HG02943 (cell line): ENCODE data around the gene IQSEC1.

Experiments used
- ATAC-seq: cut with Tn5 transposase; IDR thresholded peaks from one replicate; pipeline ENCODE4 v1.9.1; 2021; ENCODE audit warnings: mild to moderate bottlenecking, low read depth, moderate library complexity; ENCODE audit not compliant: unreplicated experiment

Gene IQSEC1

DNA sequence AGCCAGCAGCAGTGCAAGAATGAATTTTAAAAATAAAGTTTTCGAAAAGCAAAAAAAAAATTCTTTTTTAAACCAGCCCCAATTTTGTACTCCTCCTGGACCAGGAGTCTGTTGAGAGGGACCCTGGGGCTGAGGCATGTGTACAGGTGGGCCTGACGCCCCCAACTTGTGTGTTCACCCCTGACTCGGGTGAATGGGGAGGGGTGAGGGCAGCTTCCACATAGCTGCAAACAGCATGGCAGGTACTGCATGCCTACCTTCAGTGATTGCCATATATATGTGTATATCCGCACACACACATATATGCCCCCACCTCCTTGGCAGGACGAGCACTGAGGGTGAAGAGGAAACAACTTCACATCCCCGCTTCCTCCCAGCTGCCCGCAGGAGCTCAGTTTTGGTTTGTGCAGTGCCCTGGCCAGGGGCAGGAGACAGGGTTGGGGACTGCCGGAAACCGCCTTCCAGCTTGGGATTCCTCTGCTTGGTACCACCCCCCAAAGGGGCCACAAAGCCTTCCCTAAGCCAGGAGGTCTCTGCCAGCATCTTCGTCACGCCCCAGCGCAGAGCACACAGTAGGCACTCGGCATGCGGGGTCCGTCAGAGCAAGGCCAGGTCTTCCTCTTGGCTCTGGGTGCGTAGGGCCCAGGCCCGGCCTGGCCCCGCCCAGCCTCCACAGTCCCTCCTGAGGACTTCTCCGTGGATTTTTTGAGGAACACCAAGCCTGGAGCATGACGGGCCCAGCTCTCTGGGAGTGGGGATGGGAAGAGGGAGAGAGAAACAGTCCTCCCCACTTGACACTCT is 170.0 kb downstream of the IQSEC1 start:
- ATAC-seq = no peak

DNA sequence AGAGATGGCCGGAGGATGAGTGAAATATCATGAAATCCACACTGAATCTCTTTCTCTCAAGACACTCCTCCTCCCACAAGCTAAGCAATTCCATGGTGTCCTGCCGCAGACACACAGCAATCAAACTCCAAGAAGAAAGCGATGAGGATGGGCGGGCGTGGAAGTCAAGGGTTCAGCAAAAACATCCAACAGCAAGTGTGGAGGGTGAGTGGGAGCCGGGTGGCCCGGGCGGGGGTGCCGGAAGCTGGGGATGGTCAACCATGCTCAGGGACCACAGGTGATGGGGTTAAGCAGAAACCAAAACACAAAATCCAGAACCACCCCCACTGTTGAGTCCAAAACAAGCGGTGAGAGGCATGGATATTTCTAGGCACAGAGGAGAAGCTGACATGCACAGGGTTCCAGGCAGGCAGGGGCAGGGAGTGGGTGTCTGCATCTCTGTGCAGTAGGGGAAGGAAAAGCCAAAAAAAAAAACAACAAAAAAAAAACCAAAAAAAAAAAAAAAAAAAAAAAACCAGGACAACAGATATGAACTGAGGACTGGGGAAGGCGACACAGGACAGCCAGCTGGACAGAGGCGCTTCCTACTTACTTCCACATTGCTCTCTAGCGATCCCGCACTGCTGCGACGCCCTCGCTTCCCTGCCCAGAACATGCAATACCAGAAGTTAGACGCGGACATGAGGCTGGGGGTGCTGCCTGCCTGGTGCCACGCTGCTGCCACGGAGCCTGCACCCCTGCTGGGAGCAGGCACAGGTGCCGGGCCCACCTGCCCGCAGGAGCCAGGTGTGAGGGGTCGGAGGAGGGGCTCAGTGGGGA is 170.8 kb downstream of the IQSEC1 start:
- ATAC-seq = no peak

DNA sequence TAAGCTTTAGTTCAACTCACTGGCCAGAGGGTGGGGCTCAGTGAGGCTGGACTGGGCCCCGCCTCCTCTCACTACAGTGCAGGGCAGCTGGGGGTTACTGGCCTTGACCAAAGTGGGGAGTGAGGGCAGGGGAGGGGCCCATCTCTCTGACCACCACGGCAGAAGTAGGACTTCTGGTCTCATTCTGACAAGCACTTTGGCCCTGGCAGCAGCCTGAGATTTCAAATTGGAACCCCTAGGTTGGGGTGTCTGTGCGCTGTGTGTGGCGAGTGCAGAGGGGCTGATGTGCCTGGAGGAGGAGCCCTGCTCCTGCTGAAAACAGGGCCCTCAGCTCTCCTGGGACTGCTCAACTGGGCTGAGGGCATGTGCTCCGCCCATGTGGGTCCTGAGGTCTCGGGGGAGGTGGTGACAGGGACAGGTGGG is 171.6 kb downstream of the IQSEC1 start:
- no peak for ATAC-seq

DNA sequence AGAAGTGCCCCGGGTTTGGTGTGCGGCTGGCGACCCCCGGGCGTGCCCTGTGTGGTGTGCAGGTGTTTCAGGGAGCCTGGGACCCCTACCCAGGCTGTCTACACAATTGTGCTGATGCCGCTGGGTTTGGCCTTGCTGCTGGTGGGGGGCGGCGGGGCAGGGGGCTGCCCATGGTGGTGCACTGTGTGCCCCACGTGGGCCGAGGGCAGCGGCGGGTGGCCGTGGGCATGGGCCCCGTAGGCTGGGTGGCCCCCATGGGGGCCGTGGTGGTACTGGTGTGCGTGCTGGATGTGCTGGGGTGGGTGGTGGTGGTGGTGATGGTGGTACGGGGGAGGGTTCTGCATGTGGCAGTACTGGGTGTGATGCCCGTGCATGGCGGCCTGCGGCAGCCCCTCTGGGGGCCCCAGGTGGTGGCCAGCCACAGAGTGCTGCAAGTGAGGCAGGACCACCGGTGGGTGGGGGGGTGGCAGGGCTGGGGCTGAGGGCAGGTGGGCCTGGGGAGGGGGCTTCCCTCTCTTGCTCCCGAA is 172.3 kb downstream of the IQSEC1 start:
- no peak for ATAC-seq

DNA sequence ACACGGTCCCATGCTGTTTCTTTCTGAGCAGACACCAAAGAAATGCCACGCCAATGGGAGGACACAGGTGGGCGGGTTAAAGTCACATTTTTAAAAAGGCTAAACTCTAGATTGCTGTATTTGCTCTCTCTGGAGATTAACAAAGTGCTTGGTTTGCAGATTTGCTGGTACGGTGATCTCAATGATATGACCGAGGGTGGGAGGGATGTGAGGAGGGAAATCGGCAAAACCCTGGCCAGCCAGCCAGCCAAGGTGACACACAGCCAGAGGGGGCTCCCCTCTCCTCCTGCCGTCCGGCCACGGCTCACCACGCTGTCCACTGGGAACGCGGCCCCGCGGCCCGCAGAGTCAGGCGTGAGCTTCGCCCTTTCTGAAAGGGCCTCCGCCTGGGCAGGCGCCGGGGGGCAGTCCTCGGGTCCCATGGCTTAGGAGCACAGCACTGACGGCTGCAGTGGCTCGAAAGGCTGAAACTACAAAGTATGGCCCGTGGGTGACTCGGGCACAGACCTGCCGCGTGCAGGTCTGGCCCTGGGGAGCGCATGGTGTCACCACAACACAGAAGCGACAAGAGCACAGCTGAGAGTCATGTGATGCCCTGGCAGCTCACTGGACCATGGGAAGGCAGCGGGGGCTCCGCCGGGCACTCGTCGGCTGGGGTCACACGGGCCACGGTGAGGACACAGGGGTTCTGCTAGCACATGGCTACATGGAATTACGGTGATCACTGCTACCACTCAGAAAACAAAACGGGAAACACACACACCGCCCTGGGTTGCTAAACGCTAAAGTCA is 174.1 kb downstream of the IQSEC1 start:
- ATAC-seq = no peak

DNA sequence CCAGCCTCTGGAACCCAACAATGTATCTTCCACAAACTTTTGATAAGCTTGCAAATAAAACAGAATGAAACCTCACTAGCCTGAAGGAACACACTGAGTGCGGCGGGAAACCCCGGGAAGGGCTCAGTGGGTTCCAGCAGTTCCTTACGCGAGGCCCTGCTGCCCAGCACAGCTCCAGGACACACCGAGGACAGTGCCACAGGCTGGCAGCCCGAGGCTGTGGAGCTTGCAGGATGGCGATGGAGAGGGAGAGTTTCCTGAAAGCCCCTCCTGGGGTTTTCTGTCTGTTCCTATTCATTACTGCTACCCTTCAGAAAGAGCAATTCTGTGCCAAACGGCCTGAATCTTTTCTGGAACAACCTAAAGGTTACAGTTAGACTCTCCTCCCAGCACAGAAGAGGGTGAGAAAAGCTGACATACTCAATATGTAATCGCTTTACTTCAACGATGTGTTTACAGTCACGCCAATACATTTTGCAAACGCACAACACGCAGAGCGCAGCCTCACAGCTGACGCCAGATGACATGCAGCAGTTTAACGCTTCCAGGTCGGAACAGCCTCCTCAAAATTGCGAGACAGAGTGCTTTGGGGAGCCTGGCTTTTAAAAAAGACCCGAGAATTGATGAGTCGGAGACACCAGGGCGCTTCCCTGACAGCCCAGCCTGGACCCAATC is 174.8 kb downstream of the IQSEC1 start:
- ATAC-seq = no peak

DNA sequence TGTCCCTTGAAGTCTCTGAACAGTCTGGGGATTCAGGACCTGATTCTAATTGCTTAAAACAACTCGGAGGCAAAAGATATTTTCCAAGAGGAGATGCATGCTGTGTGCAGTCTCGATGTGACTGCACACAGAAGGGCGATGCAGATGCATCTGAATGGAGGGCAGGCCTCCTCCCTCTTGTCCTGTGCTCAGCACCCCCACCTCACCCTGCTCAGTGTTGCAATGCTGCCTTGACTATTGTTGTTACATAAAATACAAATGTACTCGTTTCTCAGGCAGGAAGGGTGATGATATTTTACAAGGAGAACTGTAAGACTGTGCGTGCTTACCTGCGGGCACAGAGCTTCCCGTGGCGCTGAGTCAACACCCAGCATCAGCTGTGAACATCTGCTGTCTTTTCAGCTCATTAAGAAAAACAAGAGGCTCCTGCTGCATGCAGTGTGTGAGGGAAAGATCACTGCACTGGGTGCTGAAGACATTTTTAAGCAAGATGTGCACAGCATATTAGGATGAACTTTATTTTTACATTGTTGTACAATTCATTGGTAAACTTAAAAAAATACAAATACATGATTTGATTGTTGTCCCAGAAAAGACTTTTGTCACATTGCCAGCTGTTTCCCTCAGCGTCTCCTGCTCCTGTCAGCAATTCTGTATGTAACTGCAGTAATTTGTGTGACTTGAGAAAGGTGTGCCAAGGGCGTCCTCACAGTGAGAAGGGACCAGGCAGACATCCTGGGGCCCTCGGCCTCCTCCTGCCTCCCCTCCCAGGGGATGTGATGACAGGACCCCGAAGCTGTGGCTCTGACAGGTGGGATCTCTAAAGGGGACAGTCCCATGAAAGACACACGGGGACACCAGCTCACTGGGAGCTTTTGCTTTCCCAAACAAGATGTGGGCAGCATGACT is 175.6 kb downstream of the IQSEC1 start:
- ATAC-seq = no peak

DNA sequence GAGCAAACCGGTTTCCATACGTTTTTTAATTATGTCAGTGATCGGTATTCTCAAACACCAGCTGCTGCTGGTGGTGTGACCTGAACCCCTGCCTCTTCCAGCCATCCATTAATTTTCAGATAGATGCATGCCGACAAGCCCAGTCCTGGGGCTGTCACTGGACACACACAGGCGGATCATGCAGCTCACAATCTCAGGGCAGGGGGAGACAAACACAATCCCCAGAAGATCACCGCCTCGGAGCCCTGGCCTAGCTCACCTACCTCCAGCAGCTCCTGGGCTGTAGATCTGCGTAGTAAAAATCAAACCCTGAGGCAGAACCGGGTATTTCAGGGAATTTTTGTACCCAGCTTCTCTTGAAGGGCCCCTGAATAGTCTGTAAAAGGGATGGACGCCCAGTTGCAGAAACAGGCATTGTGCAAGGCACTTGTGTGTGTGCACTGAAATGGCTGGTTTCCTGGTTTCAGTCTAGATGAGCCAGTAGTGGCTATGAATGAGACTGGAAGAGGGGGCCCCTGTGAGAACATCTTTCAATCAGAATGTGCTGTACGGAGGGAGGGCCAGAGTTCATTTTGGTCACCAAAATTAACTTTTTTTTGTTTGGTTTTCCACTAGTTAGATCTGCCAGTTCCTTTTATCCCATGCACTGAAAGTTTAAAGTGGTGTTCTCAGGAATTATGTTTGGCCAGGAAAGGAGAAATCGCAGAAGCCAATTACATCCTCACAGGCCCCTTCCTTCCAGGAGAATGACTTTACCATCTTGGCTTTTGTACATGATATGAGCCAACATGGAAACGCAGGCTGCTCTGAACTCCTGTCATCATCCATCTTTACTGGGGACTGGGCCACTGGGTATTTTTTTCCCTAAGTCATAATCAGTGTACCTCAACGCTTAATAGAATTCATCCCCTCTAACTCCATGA is 176.9 kb downstream of the IQSEC1 start:
- no peak for ATAC-seq

DNA sequence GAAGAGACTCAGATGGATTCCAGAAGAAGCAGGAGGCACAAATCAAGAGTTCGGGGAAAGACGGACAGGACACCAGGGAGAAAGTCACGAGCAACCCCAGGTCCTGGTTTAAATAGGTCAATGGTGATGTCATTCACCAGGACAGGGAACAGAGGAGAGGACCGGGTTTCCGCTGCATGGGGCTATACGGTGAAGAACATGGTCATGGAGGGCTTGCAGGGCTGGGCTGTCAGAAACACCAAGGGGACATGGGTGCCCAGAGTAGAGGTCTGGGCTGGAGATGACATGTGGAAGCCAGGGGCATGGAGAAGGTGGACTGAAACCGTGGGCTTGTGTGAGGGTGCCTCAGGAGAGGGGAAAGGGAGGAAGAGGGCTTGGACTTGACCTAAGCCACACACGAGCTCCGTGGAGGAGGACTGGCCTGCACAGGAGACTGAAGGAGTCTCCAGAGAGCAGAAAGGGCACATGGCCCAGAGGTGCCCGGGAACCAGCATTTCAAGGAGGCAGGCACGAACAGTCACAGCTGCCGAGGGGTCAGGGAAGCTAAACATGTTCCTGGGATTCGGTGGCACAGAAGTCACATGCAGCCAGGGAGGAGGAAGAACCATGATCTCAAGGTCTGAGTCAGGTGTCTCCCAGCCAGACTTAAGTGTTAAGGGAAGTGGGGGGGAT is 177.7 kb downstream of the IQSEC1 start:
- no peak for ATAC-seq

DNA sequence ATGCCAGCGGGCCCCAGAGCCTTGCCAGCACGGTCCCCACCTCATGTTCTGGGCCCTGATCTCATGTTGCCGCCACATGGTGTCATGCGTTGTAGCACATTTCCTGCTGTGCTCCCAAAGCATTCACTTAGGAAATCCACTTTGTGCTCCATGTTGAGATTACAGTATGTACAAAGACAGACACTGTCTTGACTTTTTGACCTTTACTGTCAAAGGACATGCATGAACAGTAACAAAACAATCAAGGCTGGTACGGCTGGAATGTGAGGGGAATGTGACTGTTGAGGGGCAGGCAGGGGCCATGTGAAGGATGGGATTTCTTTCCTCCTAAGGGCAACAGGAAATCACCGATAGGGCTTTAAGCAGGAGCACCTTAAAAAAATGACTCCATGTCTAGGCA is 178.6 kb downstream of the IQSEC1 start:
- no peak for ATAC-seq

DNA sequence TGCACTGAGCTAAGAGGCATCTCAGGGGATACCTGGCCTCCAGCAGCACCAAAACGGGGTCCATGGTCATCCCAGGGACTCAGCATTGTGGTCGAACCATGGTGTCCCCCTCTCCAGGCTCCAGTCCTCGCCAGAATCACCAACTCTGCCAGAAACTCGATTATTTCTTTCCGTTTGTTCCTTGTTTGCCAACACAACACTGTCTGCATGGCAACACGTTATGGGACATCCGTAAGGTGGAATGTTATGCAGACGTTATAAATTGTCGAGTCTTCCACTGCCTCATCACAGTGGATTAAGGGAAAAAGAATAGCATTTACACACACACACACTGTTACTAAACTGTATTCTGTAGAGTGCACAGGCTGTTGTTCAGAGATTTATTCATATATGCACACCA is 179.4 kb downstream of the IQSEC1 start:
- ATAC-seq = no peak

DNA sequence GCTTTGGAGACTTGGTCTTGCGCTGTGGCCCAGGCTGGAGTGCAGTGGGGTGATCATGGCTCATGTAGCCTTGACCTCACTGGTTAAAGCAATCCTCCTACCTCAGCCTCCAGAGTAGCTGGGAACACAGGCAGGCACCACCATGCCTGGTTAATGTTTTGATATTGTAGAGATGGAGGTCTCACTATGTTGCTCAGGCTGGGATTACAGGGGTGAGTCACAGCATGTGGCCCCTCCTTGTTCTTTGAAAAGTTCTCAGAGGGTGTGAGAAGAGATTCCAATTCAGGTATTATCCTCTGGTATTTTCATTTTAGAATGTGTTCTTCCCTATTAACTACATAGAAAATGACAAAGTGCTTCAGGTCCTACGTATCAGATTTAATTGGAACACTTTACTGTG is 180.0 kb downstream of the IQSEC1 start:
- ATAC-seq = no peak

DNA sequence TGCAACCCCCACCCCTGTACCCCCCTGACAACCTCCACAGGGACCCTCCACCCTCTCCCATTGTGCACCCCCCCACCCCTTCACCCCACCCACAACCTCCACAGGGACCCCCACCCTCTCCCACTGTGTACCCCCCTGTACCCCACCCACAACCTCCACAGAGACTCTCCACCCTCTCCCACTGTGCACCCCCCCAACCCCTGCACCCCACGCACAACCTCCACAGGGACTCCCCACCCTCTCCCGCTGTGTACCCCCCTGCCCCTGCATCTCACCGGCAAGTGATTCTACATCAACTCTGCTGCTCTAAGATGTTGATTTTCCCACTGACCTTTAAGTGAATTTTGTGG is 180.4 kb downstream of the IQSEC1 start:
- no peak for ATAC-seq

DNA sequence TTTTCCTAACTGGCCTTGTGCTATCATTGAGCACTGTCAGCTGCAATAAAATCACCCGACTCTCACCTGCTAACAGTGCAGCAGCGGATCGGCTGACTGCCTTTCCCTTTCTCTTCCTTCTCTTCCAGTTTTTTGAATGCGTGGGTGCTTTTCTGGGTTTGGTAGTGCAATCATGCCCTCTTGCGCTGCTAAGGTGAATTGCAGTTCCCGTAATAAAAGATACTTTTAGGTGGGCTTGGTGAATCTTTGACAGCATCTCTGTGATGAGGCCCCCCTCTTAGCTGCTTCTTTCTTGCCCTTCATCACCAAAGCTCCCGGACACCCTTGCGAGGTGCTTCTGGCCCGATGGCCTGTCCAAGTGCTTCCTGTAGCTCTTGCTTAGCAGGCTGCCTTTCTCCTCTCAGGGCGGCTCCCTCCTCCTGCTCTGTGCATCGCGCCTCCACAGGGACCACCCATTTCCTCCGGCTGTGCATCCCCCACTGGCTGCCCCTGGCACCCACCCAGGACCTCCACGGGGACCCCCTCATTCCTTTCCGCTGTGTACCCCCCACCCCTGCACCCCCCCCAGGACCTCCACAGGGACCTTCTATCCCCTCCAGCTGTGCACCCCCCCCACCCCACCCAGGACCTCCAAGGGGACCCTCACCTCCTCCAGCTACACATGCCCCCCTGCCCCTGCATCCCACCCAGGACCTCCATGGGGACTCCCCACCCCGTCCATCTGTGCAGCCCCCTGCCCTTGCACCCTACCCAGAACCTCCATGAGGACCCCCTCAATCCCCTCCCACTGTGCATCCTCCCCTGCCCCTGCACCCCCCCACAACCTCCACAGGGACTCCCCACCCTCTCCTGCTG is 181.0 kb downstream of the IQSEC1 start:
- ATAC-seq = no peak

DNA sequence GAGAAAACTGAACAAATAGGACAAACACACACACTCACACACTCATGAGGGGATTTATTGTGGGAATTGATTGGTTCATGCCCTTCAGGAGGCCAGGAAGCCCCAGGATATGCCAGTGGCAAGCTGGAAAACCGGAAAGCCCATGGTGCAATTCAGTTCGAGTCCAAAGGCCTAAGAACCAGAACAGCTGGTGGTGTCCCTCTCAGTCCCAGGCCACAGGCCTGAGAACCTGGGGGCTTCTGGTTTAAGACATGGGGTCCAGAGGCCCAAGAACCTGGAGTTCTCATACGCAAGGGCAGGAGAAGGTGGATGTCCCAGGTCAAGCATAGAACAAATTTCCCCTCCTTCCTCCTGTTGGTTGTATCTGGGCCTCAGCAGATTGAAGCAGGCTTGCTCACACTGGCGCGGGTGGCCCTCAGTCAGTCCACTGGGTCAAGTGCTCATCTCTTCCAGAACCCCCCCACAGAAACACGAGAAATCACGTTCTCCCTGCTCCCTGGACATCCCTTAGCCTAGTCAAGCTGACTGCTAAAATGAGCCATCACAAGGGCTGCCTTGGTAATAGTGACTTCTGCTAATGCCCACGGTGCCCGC is 181.7 kb downstream of the IQSEC1 start:
- no peak for ATAC-seq

DNA sequence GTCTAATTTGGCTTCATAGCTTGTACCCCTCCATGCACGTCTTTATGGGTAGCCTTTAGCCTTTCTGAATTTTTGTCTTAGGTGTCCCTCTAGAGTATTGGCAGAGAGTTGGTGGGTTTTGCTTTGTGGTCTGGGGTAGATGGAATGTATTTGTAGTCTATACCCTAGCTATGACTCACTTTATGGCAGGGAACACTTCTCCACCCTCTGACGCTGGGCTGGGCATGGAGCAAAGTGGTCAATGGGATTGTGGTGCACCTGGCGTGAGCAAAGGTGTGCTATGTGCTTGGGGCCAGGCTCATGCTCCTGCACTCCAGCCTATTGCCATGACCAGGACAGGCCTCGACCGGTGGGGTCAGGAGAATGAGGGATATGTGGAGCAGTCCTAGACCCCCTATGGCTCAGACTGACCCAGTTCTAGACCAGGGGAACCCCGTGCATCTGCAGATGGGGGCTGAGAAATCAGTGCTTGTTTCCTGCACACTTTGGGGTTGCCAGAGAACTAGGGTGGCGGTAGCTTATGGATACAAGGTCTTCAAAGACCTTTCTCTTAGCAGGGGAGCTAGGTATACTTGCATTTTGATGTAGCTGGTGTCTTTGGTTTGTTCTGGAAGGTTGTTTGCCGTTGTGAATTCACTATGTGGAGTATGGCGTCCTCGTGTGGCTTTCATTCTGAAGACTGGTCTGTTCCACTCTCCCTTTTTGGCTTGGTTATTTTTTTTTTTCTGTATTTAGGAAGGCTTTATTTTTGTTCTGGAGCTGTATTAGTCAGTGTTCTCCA is 182.4 kb downstream of the IQSEC1 start:
- ATAC-seq = no peak
